ENCODE data around the gene FKBP11. TPM values are rescaled to one million over a fixed set of nuclear protein-coding genes. Genes with fewer than 3 reads are reported as not detected.

FKBP11 gene
- 10 to 100 TPM; 14.5 to 25.0 TPM for total RNA-seq
- long read RNA-seq, partial matches to known transcripts = 0 of 4 reads
- long read RNA-seq, other reads (novel, unspliced or antisense) = 0 of 4 reads

GRCh38 chr12:48925304-48926011, at the start of gene FKBP11:
Gene FKBP11 (minus strand): TSS chr12:48925492. CDS start chr12:48925428, 64 bp downstream.
- DNase-seq (peak; percentile 82), ATAC-seq (peak; percentile 94 to 95)
- intact Hi-C loops (cut with DNase I) = no loop called here

GRCh38 chr12:48973941-48974673, 48.8 kb upstream of the FKBP11 start:
- DNase-seq (peak; percentile 79), ATAC-seq (peak; percentile 44 to 66)
- intact Hi-C loops (cut with DNase I) = no loop called here

- ATAC-seq (peak; percentile 43 to 71), DNase-seq (peak; percentile 83)
- intact Hi-C loops (cut with DNase I) = no loop called here
Measured at GRCh38 chr12:48973531-48973930, 48.2 kb upstream of the FKBP11 start.

DNA sequence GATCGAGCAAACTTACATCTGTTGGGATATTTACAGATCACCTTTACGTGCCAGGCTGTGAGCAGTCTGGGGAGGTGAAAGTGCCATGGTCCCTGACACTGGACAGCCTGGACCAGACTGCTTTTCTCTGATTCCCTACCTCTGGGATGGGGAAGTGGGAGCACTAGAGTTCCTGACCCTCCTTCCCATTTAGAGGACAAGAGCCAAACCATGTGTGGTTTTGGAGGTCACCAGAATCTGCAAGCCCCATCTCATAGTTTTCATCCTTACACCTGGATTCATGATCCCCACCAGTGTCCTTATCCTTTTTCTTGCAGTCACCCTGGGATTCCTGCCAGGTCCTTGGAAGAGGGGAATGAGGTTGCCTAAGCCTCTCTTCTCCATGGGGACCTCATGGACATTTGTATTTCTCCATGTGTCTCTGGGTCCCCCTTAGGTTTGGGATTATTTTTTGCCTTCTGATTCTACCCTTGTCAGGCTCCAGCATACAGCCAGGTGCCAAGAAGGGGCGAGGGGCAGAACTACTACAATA, 47.7 kb upstream of the FKBP11 start:
- ATAC-seq (no peak), DNase-seq (no peak)
- intact Hi-C loops (cut with DNase I) = no loop called here

GRCh38 chr12:48972213-48972951, 47.1 kb upstream of the FKBP11 start:
- no peak for ATAC-seq
- intact Hi-C loops (cut with DNase I) = no loop called here
- DNase-seq = no peak

DNA sequence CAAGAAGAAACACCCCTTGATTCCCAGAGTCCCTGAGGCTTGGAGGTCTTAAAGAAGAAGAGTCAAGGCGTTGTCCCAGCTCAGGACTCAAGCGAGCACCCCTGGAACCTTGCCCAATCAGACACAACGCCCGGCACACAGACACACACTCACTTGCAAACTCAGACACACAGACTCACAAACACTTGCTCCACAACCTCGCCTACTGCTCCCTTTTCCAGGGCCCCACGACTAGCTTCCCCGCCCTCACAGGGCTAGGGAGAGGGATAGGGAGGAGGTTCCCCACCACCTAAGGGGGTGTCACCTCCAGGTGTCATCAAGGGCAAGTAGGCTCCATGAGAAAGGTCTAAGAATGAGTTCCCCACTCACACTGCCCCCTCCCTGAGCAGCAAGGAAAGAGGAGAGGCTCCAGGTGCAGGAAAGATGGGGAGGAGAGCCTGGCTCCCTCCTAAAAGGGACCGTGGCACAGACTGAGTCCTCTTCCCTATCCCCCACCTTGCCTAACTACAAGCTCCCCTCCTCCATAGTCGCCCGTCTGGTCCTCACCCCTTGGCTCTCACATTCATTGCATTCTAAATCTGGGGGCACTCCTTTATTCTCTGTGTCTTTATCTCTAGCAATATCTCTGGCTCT, 45.5 kb upstream of the FKBP11 start:
- DNase-seq (no peak), ATAC-seq (no peak)
- intact Hi-C loops (cut with DNase I) = no loop called here

DNA sequence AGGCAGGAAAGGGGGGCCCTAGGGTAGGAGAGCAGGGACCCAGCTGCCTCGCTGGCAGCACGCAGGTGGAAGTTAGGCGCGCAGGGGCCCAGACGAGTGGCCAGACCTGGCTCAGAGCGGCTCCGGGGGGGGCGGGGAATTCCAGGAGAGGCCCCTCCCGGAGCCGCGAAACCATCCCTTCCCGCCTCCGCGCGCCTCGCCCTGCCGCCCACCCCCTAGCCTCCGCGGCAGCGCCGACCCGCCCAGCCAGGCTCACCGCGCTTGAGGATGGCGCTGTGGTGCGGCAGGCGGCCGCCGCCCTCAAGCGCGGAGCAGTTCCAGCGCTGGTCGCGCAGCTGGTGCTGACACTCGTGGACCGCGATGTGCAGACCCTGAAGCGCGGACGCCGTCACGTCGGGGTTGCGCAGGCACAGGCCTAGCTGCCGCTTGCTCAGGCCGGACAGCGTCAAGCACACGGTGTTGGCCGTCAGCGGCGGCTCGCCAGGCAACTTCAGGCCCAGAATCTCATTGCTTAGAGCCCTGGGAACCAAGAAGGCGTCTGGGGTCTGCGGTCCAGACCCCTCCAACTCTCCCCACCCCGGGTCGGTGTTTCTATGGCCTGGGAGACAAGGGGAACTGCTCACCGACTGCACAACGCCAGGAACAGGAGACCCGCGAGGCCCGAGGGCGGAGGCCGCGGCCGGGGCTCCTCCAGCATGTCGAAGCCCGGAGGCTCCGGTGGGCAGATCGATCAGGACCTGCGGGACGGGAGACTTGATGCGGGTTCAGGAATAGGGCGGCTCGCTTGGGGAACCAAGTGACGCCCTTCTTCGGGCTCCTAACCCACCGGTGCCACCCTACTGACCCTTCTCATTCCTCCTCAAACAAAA, 44.8 kb upstream of the FKBP11 start:
- ATAC-seq (peak; percentile 32), DNase-seq (peak; percentile 34)
- intact Hi-C loops (cut with DNase I) = no loop called here

GRCh38 chr12:48969160-48969771, 44.0 kb upstream of the FKBP11 start:
- DNase-seq (no peak), ATAC-seq (no peak)
- intact Hi-C loops (cut with DNase I) = no loop called here

DNA sequence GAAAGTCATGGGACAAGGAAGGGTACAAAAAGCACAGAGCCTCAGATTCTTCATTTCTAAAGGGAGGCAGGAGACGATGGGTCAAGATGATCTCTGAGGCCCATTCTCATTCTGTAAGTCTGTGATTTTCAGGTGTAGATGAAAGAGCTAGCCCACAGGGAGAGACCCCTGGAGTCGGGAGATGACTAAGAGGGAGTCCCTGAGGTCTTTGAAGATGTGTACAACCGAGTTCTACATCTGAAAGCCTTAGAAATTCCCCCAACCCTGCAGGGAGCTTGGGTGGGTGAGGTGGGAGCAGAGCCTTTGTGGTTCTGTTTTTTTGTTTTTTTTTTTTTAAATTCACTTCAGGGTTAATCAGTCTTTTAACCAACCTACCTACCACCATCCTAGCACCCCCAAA, 43.2 kb upstream of the FKBP11 start:
- intact Hi-C loops (cut with DNase I) = no loop called here
- no peak for ATAC-seq
- no peak for DNase-seq

DNA sequence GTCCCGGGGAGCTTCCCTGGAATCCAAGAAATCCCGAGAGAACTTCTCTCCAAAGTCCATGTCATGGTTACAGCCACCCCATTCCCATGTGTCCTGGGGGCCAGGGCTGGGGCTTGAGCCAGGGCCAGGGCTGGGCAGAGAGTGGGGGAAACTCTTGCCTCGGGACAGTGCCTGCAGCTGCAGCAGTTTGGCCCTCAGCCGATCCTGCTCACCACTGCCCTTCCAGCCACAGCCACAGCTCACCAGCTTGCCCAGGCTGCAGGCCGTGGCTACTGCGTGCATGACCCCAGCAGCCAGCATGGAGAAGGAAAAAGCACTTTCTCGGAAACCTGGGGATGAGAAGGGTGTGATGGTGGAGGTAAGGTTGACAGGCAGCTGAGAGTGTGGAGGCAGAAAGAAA, 42.7 kb upstream of the FKBP11 start:
- ATAC-seq (no peak), DNase-seq (no peak)
- intact Hi-C loops (cut with DNase I) = no loop called here

- DNase-seq (no peak), ATAC-seq (no peak)
- intact Hi-C loops (cut with DNase I) = no loop called here
Measured at GRCh38 chr12:48966177-48966895, 41.0 kb upstream of the FKBP11 start.

DNA sequence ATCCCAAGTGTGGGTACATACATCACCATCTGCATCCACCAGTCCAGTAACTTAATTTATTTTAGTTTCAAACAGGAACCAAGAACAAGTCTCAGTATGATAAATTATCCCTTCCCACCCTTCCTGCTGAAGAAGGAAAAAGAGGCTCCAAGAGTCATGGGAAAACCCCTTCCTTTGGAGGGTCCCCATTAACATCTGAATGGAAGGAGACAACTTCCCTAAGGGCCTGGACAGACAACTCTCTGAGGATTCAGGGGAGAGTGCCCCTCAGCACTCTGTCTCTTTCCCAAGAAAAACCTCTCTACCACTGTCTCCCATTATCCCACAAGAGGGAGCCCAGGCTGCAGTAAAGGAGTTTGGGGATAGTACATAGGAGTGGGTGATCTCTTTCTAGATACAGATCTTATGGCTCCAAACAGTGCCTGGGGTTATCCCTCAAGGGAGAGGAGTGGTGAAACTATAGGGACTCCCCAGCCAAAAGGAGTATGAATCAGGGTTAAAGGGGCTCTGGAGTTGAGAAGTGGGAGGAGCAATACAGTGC, 40.1 kb upstream of the FKBP11 start:
- DNase-seq = no peak
- intact Hi-C loops (cut with DNase I) = no loop called here
- ATAC-seq = no peak

DNA sequence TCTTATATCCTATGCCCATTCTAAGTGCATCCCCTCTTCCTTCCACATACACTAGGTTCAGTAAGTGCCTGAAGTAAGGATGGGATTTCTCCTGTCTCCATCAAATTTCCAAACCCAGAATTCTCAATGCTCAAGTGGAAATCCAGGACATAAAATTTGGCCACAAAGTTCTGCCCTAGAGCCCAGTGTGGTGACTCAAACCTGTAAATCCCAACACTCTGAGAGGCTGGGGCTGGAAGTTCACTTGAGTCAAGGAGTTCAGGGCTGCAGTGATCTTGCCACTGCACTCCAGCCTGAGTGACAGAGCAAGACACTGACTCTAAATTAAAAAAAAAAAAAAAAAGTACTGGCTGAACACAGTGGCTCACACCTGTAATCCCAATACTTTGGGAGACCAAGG, 36.5 kb upstream of the FKBP11 start:
- intact Hi-C loops (cut with DNase I) = no loop called here
- no peak for ATAC-seq
- no peak for DNase-seq

DNA sequence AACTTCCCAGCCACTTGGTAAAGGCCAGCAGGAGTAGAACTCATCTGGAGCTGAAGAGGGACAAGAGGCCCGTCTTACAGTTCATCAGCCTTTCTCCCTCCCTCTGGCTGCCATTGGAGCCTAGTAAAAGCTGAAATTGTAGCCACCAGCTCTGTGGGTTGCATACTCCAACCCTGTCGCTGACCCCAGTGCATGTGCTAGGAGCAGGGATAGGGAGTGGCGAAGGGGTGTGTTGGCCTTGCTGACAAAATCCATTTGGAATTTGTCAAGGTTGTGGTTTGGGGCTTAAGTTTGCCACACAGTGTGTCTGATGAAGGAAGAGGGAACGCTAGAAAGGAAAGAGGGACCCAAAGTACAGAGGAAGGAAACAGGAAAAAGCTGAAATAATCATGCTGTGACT, 36.0 kb upstream of the FKBP11 start:
- intact Hi-C loops (cut with DNase I) = no loop called here
- DNase-seq (no peak), ATAC-seq (no peak)

DNA sequence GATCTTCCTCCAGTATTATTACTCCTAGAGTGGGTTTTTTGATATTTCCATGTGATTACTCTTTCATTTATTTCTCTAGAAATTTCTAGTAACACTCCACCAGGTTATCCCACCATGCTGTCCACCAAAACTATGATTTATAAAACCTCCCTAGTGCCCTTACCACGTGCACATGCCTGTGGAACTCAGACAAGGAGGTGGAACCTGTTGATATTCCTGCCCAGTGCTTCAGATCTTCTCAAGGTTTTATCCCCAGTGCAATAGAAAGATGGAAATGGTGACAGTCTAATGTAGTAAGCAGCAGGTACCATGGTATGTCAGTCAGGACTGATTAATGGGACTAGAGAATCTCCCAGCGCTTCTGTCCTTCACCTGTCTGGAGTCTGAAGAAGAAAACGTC, 35.5 kb upstream of the FKBP11 start:
- ATAC-seq = no peak
- no peak for DNase-seq
- intact Hi-C loops (cut with DNase I) = no loop called here

- DNase-seq (no peak), ATAC-seq (no peak)
- intact Hi-C loops (cut with DNase I) = no loop called here
Measured at GRCh38 chr12:48958049-48958388, 32.7 kb upstream of the FKBP11 start.

Measured in left cardiac atrium (tissue), 4 donors.